ENCODE results near the gene ADD2.

ADD2 gene

GRCh38 chr2:70676301-70677035 is 91.5 kb downstream of the ADD2 start:
- H3K4me3 Mint-ChIP-seq = no peak overlapping the region
- H3K4me1 Mint-ChIP-seq (ENCODE audit: low read depth) = no peaks in the 10 kb centered on the region
- H3K9me3 Mint-ChIP-seq = no peaks in the 10 kb centered on the region
- H3K27me3 Mint-ChIP-seq (ENCODE audit: low read depth) = no peaks in the 10 kb centered on the region
- H3K27ac Mint-ChIP-seq = no peak overlapping the region
- H3K36me3 Mint-ChIP-seq (ENCODE audit: low read depth) = no peaks in the 10 kb centered on the region

- H3K36me3 Mint-ChIP-seq (ENCODE audit: low read depth) = no peaks in the 10 kb centered on the region
- no peak overlapping the region for H3K4me3 Mint-ChIP-seq
- no peaks in the 10 kb centered on the region for H3K9me3 Mint-ChIP-seq
- no peaks in the 10 kb centered on the region for H3K27me3 Mint-ChIP-seq (ENCODE audit: low read depth)
- no peak overlapping the region for H3K27ac Mint-ChIP-seq
- no peaks in the 10 kb centered on the region for H3K4me1 Mint-ChIP-seq (ENCODE audit: low read depth)
These were observed 92.1 kb downstream of the ADD2 start for GRCh38 chr2:70675862-70676261.

GRCh38 chr2:70674636-70675430 is 93.2 kb downstream of the ADD2 start:
- Mint-ChIP-seq H3K36me3 (ENCODE audit: low read depth) (no peaks in the 10 kb centered on the region), H3K27ac (no peak overlapping the region), H3K4me1 (ENCODE audit: low read depth) (no peaks in the 10 kb centered on the region), H3K9me3 (no peaks in the 10 kb centered on the region), H3K27me3 (ENCODE audit: low read depth) (no peaks in the 10 kb centered on the region), H3K4me3 (no peak overlapping the region)

- no peak overlapping the region for H3K27ac Mint-ChIP-seq
- H3K27me3 Mint-ChIP-seq (ENCODE audit: low read depth) = no peaks in the 10 kb centered on the region
- no peaks in the 10 kb centered on the region for H3K4me1 Mint-ChIP-seq (ENCODE audit: low read depth)
- no peak overlapping the region for H3K4me3 Mint-ChIP-seq
- H3K9me3 Mint-ChIP-seq = no peaks in the 10 kb centered on the region
- peaks cover 3% of the 10 kb centered on the region for H3K36me3 Mint-ChIP-seq (ENCODE audit: low read depth)
These were observed 94.9 kb downstream of the ADD2 start for GRCh38 chr2:70673041-70673647.

GRCh38 chr2:70671092-70671675 is 96.8 kb downstream of the ADD2 start:
- Mint-ChIP-seq H3K4me3 (no peak overlapping the region), H3K4me1 (ENCODE audit: low read depth) (no peaks in the 10 kb centered on the region), H3K27me3 (ENCODE audit: low read depth) (no peaks in the 10 kb centered on the region), H3K9me3 (no peaks in the 10 kb centered on the region), H3K36me3 (ENCODE audit: low read depth) (peaks cover 3% of the 10 kb centered on the region), H3K27ac (no peak overlapping the region)

- Mint-ChIP-seq H3K9me3 (no peaks in the 10 kb centered on the region), H3K4me3 (no peak overlapping the region), H3K27me3 (ENCODE audit: low read depth) (no peaks in the 10 kb centered on the region), H3K27ac (no peak overlapping the region), H3K36me3 (ENCODE audit: low read depth) (peaks cover 3% of the 10 kb centered on the region), H3K4me1 (ENCODE audit: low read depth) (no peaks in the 10 kb centered on the region)
These were observed 97.4 kb downstream of the ADD2 start for GRCh38 chr2:70670626-70671025.

GRCh38 chr2:70670202-70670601 is 97.8 kb downstream of the ADD2 start:
- peaks cover 3% of the 10 kb centered on the region for H3K36me3 Mint-ChIP-seq (ENCODE audit: low read depth)
- no peaks in the 10 kb centered on the region for H3K9me3 Mint-ChIP-seq
- no peak overlapping the region for H3K4me3 Mint-ChIP-seq
- no peaks in the 10 kb centered on the region for H3K27me3 Mint-ChIP-seq (ENCODE audit: low read depth)
- H3K27ac Mint-ChIP-seq = no peak overlapping the region
- no peaks in the 10 kb centered on the region for H3K4me1 Mint-ChIP-seq (ENCODE audit: low read depth)

GRCh38 chr2:70668911-70669310 is 99.1 kb downstream of the ADD2 start:
- peaks cover 6% of the 10 kb centered on the region for H3K36me3 Mint-ChIP-seq (ENCODE audit: low read depth)
- no peaks in the 10 kb centered on the region for H3K9me3 Mint-ChIP-seq
- H3K27me3 Mint-ChIP-seq (ENCODE audit: low read depth) = no peaks in the 10 kb centered on the region
- no peak overlapping the region for H3K4me3 Mint-ChIP-seq
- peaks cover 6% of the 10 kb centered on the region for H3K4me1 Mint-ChIP-seq (ENCODE audit: low read depth)
- no peak overlapping the region for H3K27ac Mint-ChIP-seq

- Mint-ChIP-seq H3K27me3 (ENCODE audit: low read depth) (no peaks in the 10 kb centered on the region), H3K4me3 (no peak overlapping the region), H3K9me3 (no peaks in the 10 kb centered on the region), H3K27ac (no peak overlapping the region), H3K36me3 (ENCODE audit: low read depth) (peaks cover 6% of the 10 kb centered on the region), H3K4me1 (ENCODE audit: low read depth) (peaks cover 9% of the 10 kb centered on the region)
These were observed 99.6 kb downstream of the ADD2 start for GRCh38 chr2:70668432-70668831.

- H3K27me3 Mint-ChIP-seq (ENCODE audit: low read depth) = no peaks in the 10 kb centered on the region
- no peaks in the 10 kb centered on the region for H3K9me3 Mint-ChIP-seq
- no peak overlapping the region for H3K27ac Mint-ChIP-seq
- H3K4me1 Mint-ChIP-seq (ENCODE audit: low read depth) = peaks cover 9% of the 10 kb centered on the region
- no peak overlapping the region for H3K4me3 Mint-ChIP-seq
- H3K36me3 Mint-ChIP-seq (ENCODE audit: low read depth) = peaks cover 9% of the 10 kb centered on the region
These were observed 103.5 kb downstream of the ADD2 start for GRCh38 chr2:70664525-70664924.

- H3K4me3 Mint-ChIP-seq = no peak overlapping the region
- H3K9me3 Mint-ChIP-seq = no peaks in the 10 kb centered on the region
- H3K27ac Mint-ChIP-seq = no peak overlapping the region
- H3K27me3 Mint-ChIP-seq (ENCODE audit: low read depth) = no peaks in the 10 kb centered on the region
- peaks cover 8% of the 10 kb centered on the region for H3K36me3 Mint-ChIP-seq (ENCODE audit: low read depth)
- peaks cover 9% of the 10 kb centered on the region for H3K4me1 Mint-ChIP-seq (ENCODE audit: low read depth)
These were observed 104.6 kb downstream of the ADD2 start for GRCh38 chr2:70663411-70663810.

- peaks cover 12% of the 10 kb centered on the region for H3K4me1 Mint-ChIP-seq (ENCODE audit: low read depth)
- peaks cover 8% of the 10 kb centered on the region for H3K27me3 Mint-ChIP-seq (ENCODE audit: low read depth)
- no peak overlapping the region for H3K4me3 Mint-ChIP-seq
- H3K9me3 Mint-ChIP-seq = no peaks in the 10 kb centered on the region
- no peak overlapping the region for H3K27ac Mint-ChIP-seq
- H3K36me3 Mint-ChIP-seq (ENCODE audit: low read depth) = peaks cover 4% of the 10 kb centered on the region
These were observed 108.4 kb downstream of the ADD2 start for GRCh38 chr2:70659551-70659950.

- Mint-ChIP-seq H3K27ac (no peak overlapping the region), H3K27me3 (ENCODE audit: low read depth) (peaks cover 16% of the 10 kb centered on the region), H3K36me3 (ENCODE audit: low read depth) (peaks cover 2% of the 10 kb centered on the region), H3K9me3 (no peaks in the 10 kb centered on the region), H3K4me1 (ENCODE audit: low read depth) (peaks cover 7% of the 10 kb centered on the region), H3K4me3 (no peak overlapping the region)
These were observed 109.5 kb downstream of the ADD2 start for GRCh38 chr2:70658476-70658875.

GRCh38 chr2:70657246-70657645 is 110.8 kb downstream of the ADD2 start:
- H3K9me3 Mint-ChIP-seq = no peaks in the 10 kb centered on the region
- H3K27ac Mint-ChIP-seq = no peak overlapping the region
- peaks cover 7% of the 10 kb centered on the region for H3K4me1 Mint-ChIP-seq (ENCODE audit: low read depth)
- no peak overlapping the region for H3K4me3 Mint-ChIP-seq
- H3K36me3 Mint-ChIP-seq (ENCODE audit: low read depth) = no peaks in the 10 kb centered on the region
- peaks cover 23% of the 10 kb centered on the region for H3K27me3 Mint-ChIP-seq (ENCODE audit: low read depth)
